ENCODE data around the gene TJP3.

TJP3 gene

DNA sequence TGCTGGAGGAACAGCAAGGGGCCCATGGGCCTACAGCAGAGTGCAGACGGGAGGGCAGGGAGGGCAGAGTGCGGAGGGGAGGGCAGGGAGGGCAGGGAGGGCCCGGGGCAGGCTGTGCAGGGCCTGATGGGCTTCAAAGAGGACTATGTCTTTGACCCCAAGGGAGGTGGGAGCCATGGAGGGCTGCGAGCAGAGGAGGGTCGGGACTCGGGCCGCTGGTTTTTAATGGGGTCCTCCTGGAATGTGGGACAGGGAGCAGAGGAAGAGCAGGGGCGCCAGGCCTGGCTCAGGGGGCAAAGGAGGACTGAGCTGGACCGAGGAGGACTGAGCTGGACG lies 11.6 kb upstream of the TJP3 start:
- DNase-seq (ENCODE audit: low spot score): no peak
- no peak for TF ChIP-seq CTCF (IDR thresholded peaks at IDR 0.05; ENCODE audit: extremely low read depth, insufficient read depth, missing control alignments)
- in situ Hi-C loops (cut with MboI; ENCODE audit: low pct_unique_long_range_greater_than_20kb, low sequenced_read_pairs, unreplicated experiment): no loop called here

- TF ChIP-seq CTCF (IDR thresholded peaks at IDR 0.05; ENCODE audit: extremely low read depth, insufficient read depth, missing control alignments): no peak
- in situ Hi-C loops (cut with MboI; ENCODE audit: low pct_unique_long_range_greater_than_20kb, low sequenced_read_pairs, unreplicated experiment): no loop called here
- no peak for DNase-seq (ENCODE audit: low spot score)
Measured at GRCh38 chr19:3697094-3697493, 11.1 kb upstream of the TJP3 start.

DNA sequence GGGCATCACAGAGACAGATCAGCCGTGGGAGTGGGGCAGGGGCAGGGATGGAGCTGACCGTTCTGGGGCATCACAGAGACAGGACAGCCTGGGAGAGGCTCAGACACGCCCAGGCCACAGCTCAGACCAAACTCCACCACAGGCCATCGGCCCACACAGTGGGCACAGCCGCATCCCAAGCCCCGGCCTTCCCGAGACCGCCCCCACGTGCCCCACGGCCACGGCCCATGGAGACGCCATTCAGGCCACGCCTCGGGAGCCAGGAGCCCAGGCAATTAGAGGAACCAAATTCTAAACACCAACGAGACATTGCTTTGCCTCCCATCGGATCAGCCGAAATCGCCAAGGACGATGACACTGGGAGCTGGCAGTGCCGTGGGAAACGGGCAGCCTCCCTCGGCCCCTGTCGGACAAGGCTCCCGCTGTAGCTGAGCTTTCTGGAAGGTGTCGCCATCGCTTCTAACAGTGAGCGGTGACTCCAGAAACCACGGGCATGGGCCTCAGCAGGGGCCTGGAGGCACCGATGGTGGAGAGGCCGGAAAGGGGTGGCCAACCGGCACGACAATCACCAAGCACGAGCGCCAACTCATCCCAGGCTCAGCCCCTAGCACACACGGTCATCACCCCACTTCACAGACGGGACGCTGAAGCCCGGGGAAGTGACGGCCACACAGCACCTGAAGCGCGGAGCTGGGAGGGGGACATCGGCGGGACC lies 10.4 kb upstream of the TJP3 start:
- in situ Hi-C loops (cut with MboI; ENCODE audit: low pct_unique_long_range_greater_than_20kb, low sequenced_read_pairs, unreplicated experiment): no loop called here
- DNase-seq (ENCODE audit: low spot score): no peak
- no peak for TF ChIP-seq CTCF (IDR thresholded peaks at IDR 0.05; ENCODE audit: extremely low read depth, insufficient read depth, missing control alignments)

- in situ Hi-C loops (cut with MboI; ENCODE audit: low pct_unique_long_range_greater_than_20kb, low sequenced_read_pairs, unreplicated experiment): no loop called here
- DNase-seq (ENCODE audit: low spot score): peak; percentile 73
- TF ChIP-seq CTCF (IDR thresholded peaks at IDR 0.05; ENCODE audit: extremely low read depth, insufficient read depth, missing control alignments): no peak
Measured at GRCh38 chr19:3698386-3698950, 9.7 kb upstream of the TJP3 start.

DNA sequence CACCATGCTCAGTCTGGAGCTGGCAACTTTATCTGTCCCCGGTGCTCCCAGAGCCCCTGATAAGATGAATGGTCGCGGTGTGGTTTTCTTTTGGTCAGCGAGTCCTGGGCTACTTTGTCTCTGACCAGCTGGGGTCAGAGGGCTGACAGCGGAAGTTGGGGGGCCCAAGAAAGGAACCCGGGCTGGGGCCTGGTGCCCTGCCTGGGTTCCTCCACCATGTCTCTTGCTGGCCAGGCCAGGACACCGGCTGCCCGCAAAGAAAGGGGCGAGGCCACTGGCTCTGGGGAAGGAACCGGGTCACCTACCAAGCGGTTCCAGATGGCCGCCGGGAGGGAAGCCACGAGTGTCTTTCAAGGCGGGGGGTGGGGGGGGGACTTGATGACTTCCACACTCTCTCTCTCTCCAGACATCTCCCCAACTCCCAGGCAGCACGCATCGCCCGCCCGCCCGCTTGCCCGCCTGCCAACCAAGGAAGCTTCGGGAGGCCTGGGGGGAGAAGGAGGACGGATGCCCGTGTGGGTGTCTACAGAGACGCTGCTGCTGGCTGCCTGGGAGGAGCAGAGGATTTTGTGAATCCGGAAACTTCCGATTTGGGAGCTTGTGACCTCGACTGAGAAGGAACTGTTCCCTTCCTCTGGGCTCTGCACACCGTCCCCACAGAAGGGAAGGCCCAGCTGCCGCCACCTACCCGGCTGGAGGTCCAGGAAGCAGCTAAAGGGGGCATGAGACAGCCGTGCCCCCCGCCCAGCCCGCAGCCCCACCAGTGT lies 9.0 kb upstream of the TJP3 start:
- TF ChIP-seq CTCF (IDR thresholded peaks at IDR 0.05; ENCODE audit: extremely low read depth, insufficient read depth, missing control alignments): peak; percentile 14
- in situ Hi-C loops (cut with MboI; ENCODE audit: low pct_unique_long_range_greater_than_20kb, low sequenced_read_pairs, unreplicated experiment): no loop called here
- peak; percentile 65 for DNase-seq (ENCODE audit: low spot score)

DNA sequence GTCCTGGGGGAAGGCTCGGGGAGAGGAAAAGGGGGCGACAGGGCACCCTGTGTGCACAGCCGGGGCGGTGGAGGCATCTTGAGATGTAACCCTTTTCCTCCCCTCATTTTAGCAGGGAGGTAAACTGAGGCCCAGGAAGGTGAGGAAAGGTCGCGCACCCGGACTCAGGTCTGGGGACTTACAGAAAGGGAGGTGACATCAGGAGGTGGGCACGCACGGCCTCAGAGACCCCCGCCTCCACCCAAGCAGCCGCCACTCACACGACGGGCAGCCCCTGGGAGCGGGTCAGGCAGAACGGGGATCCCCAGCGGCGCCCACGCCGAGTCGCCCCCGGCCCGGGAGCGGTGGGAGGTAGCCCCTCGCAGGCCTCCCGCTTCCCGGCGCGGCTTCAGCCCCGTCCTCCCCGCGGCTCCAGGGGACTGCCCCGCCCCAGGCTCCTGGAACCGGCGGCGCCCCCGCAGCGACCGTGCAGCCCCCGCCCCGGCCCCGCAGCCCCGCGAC lies 8.4 kb upstream of the TJP3 start:
- peak; percentile 65 for DNase-seq (ENCODE audit: low spot score)
- peak; percentile 1 for TF ChIP-seq CTCF (IDR thresholded peaks at IDR 0.05; ENCODE audit: extremely low read depth, insufficient read depth, missing control alignments)
- in situ Hi-C loops (cut with MboI; ENCODE audit: low pct_unique_long_range_greater_than_20kb, low sequenced_read_pairs, unreplicated experiment): loop anchor here (5.0 kb wide), 1 partner anchor 37 kb away; no protein-coding TSS in a partner anchor

All from GM13977 (cell line).